ENCODE results near the gene CALHM6.
"Not testable (repeated sequence)": the region's sequence is repeated elsewhere in the genome, so short reads cannot be mapped to it uniquely, and the experiment has no call there.

Gene CALHM6

DNA sequence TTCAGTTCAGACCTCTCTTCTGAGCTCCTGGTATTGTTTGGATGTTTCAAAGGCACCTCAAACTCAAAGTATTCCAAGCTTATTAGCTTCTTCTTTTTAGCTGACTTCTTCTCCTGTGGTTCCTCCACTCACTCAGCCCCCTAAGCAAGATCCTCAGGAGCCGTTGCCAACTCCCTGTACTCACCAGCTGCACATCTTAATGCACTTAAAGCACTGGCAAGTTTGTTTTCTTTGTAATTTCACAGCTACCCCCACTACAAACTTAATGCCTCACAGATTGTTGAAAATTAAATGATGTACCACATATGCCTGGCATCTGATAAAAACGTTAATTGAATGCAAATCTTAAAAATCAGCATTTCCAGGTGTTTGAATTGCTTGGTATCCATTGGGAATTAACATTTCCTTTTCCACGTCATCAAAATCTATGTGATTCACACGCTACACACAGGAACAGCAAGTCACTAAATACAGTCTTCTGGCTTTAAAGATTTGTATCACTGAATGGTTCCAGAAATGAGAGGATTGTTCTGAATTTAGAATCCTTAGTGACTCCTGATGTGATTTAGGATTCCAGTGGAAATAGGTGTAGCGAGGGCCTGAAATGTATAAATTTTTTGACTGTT, 24.5 kb downstream of the CALHM6 start:
- H3K4me3 Mint-ChIP-seq: no peak overlapping the region
- DNase-seq: no peak
- peaks cover 7% of the 10 kb centered on the region for H3K27me3 Mint-ChIP-seq (ENCODE audit: low read depth, poor library complexity)
- H3K36me3 Mint-ChIP-seq (ENCODE audit: low read depth): no peaks in the 10 kb centered on the region
- peaks cover 23% of the 10 kb centered on the region for H3K9me3 Mint-ChIP-seq
- peaks cover 5% of the 10 kb centered on the region for H3K4me1 Mint-ChIP-seq
- no peak overlapping the region for H3K27ac Mint-ChIP-seq
- TF ChIP-seq, protein P1, sequence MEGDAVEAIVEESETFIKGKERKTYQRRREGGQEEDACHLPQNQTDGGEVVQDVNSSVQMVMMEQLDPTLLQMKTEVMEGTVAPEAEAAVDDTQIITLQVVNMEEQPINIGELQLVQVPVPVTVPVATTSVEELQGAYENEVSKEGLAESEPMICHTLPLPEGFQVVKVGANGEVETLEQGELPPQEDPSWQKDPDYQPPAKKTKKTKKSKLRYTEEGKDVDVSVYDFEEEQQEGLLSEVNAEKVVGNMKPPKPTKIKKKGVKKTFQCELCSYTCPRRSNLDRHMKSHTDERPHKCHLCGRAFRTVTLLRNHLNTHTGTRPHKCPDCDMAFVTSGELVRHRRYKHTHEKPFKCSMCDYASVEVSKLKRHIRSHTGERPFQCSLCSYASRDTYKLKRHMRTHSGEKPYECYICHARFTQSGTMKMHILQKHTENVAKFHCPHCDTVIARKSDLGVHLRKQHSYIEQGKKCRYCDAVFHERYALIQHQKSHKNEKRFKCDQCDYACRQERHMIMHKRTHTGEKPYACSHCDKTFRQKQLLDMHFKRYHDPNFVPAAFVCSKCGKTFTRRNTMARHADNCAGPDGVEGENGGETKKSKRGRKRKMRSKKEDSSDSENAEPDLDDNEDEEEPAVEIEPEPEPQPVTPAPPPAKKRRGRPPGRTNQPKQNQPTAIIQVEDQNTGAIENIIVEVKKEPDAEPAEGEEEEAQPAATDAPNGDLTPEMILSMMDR (IDR thresholded peaks at IDR 0.05): no peak

DNA sequence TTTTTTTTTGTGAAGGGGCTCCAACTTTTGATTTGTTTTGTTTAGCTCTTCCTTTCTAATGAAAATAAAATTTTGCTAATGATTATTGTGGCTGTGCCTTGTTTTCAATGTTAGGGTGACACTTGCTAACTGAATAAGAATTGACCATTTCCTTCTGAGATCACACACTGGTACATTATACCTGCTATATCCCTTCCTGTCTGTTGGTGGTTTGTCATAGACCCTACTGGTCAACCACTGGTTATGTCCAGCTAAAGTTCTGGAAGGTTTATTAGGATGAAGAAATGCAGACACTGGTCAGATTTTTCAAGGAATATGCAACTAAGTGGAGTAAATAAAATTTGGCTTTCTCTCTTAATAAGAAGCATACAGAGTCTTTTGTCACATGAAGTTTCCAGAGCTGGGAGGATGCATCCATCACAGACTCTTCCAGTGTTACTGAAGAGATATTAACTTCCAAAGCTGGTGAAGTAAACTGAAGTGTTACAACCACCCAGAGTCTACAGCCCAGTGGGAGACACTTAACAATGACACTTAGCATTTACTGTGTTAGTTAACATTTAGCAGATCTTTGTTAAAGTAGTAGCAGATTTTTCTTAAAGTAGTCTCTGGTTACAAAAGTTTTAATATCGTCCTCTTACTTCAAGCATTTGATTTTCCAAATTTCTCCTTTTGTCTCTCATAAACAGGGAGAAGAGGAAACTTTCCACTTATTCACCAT, 30.6 kb downstream of the CALHM6 start:
- TF ChIP-seq, protein P1 (IDR thresholded peaks at IDR 0.05): no peak

DNA sequence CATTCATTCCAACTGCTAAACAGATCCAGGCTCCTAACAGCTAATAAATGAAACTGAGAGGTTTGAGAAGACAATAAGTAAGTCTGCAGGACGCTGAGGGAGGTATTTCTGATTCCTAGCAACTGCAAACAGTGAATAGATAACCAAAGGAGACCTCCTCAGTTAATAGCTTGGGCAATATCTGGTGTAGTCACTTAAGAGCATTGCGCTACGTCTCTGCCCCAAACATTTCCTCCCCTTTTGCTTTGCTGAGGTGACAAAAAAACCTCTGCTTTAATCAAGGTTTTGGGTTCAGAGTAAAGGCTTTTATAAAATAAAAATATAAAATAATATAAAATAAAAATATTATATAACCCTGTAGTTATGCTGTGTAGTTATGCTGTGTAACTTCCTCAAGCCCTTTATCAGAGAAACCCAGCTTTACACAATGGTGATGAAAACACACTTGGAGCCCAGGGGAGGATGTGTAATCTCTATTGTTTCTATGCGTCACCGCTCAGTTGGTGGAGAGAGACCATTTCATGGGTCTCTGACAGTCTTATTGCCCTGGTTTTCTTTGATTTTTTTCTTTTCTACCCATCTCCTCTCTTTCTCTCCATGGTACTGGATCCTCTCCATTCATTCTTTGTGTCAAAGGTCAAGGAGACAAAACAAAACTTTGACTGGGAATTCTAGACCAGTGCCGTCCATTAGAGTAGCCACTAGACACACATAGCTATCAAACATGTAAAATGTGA, 31.3 kb downstream of the CALHM6 start:
- Mint-ChIP-seq H3K27me3 (ENCODE audit: low read depth, poor library complexity) (peaks cover 3% of the 10 kb centered on the region), H3K9me3 (peaks cover 27% of the 10 kb centered on the region), H3K36me3 (ENCODE audit: low read depth) (no peaks in the 10 kb centered on the region), H3K4me3 (no peak overlapping the region), H3K27ac (no peak overlapping the region), H3K4me1 (no peaks in the 10 kb centered on the region)
- no peak for DNase-seq
- TF ChIP-seq, protein P1 (IDR thresholded peaks at IDR 0.05): no peak

More for the DNA sequence above, 30.6 kb downstream of the CALHM6 start:
- no peaks in the 10 kb centered on the region for H3K36me3 Mint-ChIP-seq (ENCODE audit: low read depth)
- DNase-seq: no peak
- H3K4me3 Mint-ChIP-seq: no peak overlapping the region
- H3K4me1 Mint-ChIP-seq: no peaks in the 10 kb centered on the region
- peaks cover 27% of the 10 kb centered on the region for H3K9me3 Mint-ChIP-seq
- peaks cover 3% of the 10 kb centered on the region for H3K27me3 Mint-ChIP-seq (ENCODE audit: low read depth, poor library complexity)
- H3K27ac Mint-ChIP-seq: no peak overlapping the region

DNA sequence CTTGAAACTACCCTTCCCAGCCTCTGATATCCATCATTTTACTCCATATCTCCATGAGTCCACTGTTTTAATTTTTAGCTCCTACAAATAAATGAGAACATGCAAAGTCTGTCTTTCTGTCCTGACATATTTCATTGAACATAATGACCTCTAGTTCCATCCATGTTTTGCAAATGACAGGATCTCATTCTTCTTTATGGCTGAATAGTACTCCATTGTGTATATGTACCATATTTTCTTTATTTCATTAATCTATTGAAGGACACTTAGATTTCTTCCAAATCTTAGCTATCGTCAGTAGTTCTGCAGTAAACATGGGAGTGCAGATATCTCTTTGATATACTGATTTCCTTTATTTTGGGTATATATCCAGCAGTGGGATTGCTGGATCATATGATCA, 34.0 kb downstream of the CALHM6 start:
- not testable (repeated sequence) for H3K9me3 Mint-ChIP-seq; H3K4me3 Mint-ChIP-seq; H3K27me3 Mint-ChIP-seq (ENCODE audit: low read depth, poor library complexity); H3K27ac Mint-ChIP-seq; DNase-seq; H3K4me1 Mint-ChIP-seq; H3K36me3 Mint-ChIP-seq (ENCODE audit: low read depth)

DNA sequence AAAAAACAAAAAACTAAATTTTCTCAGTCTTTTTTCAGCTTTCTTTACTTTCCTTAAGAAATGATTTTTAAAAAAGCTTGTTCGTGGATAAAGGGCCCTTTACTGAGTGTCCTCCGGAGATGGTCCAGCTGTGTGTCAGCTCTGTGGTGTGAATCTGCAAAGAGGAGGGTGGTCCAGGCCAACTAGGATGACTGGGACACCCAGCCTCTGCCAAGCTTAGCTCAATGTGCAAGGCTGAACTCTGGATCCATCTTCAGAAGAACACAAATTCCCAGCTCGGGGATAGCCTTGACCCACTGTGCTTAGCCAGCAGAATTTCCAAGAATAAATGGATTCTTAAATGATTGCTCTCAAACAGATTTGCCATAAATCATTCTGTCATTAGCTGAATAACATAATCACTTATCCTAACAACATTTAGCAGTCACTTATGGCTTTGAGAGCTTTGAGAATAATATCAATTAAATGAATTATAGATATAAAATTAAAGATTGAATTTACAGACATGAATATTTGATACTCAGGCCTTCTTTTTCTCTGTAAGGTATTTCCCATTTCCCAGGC, 36.0 kb downstream of the CALHM6 start:
- TF ChIP-seq, protein P1 (IDR thresholded peaks at IDR 0.05): no peak
- Mint-ChIP-seq H3K4me1 (peaks cover 4% of the 10 kb centered on the region), H3K36me3 (ENCODE audit: low read depth) (no peaks in the 10 kb centered on the region), H3K27me3 (ENCODE audit: low read depth, poor library complexity) (no peaks in the 10 kb centered on the region), H3K9me3 (peaks cover 11% of the 10 kb centered on the region), H3K27ac (no peak overlapping the region), H3K4me3 (no peak overlapping the region)
- DNase-seq: no peak

DNA sequence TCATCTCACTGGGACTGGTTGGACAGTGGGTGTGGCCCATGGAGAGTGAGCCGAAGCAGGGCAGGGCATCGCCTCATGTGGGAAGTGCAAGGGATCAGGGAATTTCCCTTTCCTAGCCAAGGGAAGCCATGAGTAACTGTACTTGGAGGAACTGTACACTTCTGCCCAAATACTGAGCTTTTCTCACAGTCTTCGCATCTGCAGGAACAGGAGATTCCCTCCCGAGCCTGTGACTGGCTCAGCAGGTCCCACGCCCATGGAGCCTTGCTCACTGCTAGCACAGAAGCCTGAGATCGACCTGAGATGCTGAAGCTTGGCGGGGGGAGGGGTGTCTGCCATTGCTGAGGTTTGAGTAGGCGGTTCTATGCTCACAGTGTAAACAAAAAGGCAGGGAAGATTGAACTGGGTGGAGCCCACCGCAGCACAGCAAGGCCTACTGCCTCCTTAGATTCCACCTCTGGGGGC, 39.8 kb downstream of the CALHM6 start:
- no peak for DNase-seq
- no peaks in the 10 kb centered on the region for H3K36me3 Mint-ChIP-seq (ENCODE audit: low read depth)
- H3K27me3 Mint-ChIP-seq (ENCODE audit: low read depth, poor library complexity): peaks cover 8% of the 10 kb centered on the region
- H3K4me1 Mint-ChIP-seq: peaks cover 4% of the 10 kb centered on the region
- H3K27ac Mint-ChIP-seq: no peak overlapping the region
- H3K4me3 Mint-ChIP-seq: no peak overlapping the region
- TF ChIP-seq, protein P1 (IDR thresholded peaks at IDR 0.05): no peak
- peaks cover 40% of the 10 kb centered on the region for H3K9me3 Mint-ChIP-seq

Measured in nephron progenitor cell (in vitro differentiated cells).